HEK293 (cell line): ENCODE data around the gene CAPN12.

ENCODE experiments used
- CTCF ChIA-PET: fragments of 350-600 bp; formaldehyde crosslinking; extraction: SDS; loops from one replicate; lab custom pipeline; 2021; ENCODE audit warnings: antibody characterized with exemption; lab: Yijun Ruan, JAX
- POLR2A ChIA-PET: fragments of 300-600 bp; formaldehyde crosslinking; extraction: SDS; loops from one replicate; lab custom pipeline; 2020; ENCODE audit warnings: antibody characterized with exemption, inconsistent platforms; lab: Yijun Ruan, JAX
- H3K27ac ChIP-seq: fragments of 200-500 bp; sonication (Bioruptor generic); 2 replicates; pipeline ENCODE4 v1.5.1; 2014; ENCODE audit warnings: low read depth, low read length, control low read depth, inconsistent platforms; ENCODE audit errors: extremely low read depth
- H3K36me3 ChIP-seq, 2 experiments: fragments of 200-500 bp in 1 of 2; sonication (Bioruptor generic) in 1 of 2; 1 replicate in 1 of 2; 2 replicates in 1 of 2; pipeline ENCODE4 v1.5.1; 2014 to 2017; ENCODE audit warnings: inconsistent platforms in 2 of 2, low read length in 2 of 2; ENCODE audit not compliant: control insufficient read depth in 2 of 2, insufficient read depth in 1 of 2
- H3K4me1 ChIP-seq: fragments of 200-500 bp; sonication (Bioruptor generic); 2 replicates; pipeline ENCODE4 v1.5.1; 2014; ENCODE audit warnings: mild to moderate bottlenecking, low read length, inconsistent platforms; ENCODE audit not compliant: control insufficient read depth, insufficient read depth
- H3K4me3 ChIP-seq: 2 replicates; pipeline ENCODE4 v1.5.1; 2011; ENCODE audit warnings: low read depth, mild to moderate bottlenecking, control low read depth, low read length, moderate library complexity
- H3K9me3 ChIP-seq: fragments of 200-500 bp; sonication (Bioruptor generic); 2 replicates; pipeline ENCODE4 v1.5.1; 2014; ENCODE audit warnings: low read depth, low read length, inconsistent platforms; ENCODE audit not compliant: control insufficient read depth, insufficient read depth
- ATF2 ChIP-seq: fragments of 450-650 bp; formaldehyde crosslinking; IDR thresholded peaks from 2 replicates; pipeline ENCODE4 v1.5.1; 2016; ENCODE audit warnings: missing biosample characterization, missing genetic modification characterization, low read depth
- BCL11A ChIP-seq: fragments of 450-650 bp; formaldehyde crosslinking; IDR thresholded peaks from 2 replicates; pipeline ENCODE4 v1.5.1; 2016; ENCODE audit warnings: low read depth, missing biosample characterization, missing genetic modification characterization
- CTCF ChIP-seq: fragments of 450-650 bp; formaldehyde crosslinking; IDR thresholded peaks from 2 replicates; pipeline ENCODE4 v1.5.1; 2016; ENCODE audit warnings: missing biosample characterization, missing genetic modification characterization
- EGR2 ChIP-seq: fragments of 450-650 bp; formaldehyde crosslinking; IDR thresholded peaks from 2 replicates; pipeline ENCODE4 v1.5.1; 2016; ENCODE audit warnings: low read depth, missing biosample characterization, missing genetic modification characterization
- GFI1B ChIP-seq: fragments of 450-650 bp; formaldehyde crosslinking; IDR thresholded peaks from 2 replicates; pipeline ENCODE4 v1.5.1; 2016; ENCODE audit warnings: missing biosample characterization, missing genetic modification characterization
- GLIS2 ChIP-seq: fragments of 450-650 bp; formaldehyde crosslinking; IDR thresholded peaks from 2 replicates; pipeline ENCODE4 v1.5.1; 2016; ENCODE audit warnings: missing biosample characterization, missing genetic modification characterization
- HOXA7 ChIP-seq: sonication (generic); formaldehyde crosslinking; IDR thresholded peaks from 2 replicates; pipeline ENCODE4 v1.8.1; 2022; ENCODE audit warnings: missing genetic modification reagents, borderline replicate concordance
- KLF7 ChIP-seq: fragments of 450-650 bp; formaldehyde crosslinking; IDR thresholded peaks from 2 replicates; pipeline ENCODE4 v1.5.1; 2016; ENCODE audit warnings: missing biosample characterization, missing genetic modification characterization, borderline replicate concordance
- KLF8 ChIP-seq: fragments of 450-650 bp; formaldehyde crosslinking; IDR thresholded peaks from 2 replicates; pipeline ENCODE4 v1.5.1; 2016; ENCODE audit warnings: missing biosample characterization, missing genetic modification characterization
- TCF7L2 ChIP-seq: IDR thresholded peaks from 2 replicates; pipeline ENCODE4 v1.6.1; 2011; ENCODE audit warnings: low read depth, mild to moderate bottlenecking, inconsistent platforms, low read length, moderate library complexity, borderline replicate concordance
- YY1 ChIP-seq: fragments of 450-650 bp; formaldehyde crosslinking; IDR thresholded peaks from 2 replicates; pipeline ENCODE4 v1.5.1; 2018; ENCODE audit warnings: missing biosample characterization, missing genetic modification characterization
- ZBTB17 ChIP-seq: fragments of 450-650 bp; formaldehyde crosslinking; IDR thresholded peaks from 2 replicates; pipeline ENCODE4 v1.5.1; 2016; ENCODE audit warnings: missing biosample characterization, missing genetic modification characterization
- ZBTB48 ChIP-seq: fragments of 450-650 bp; formaldehyde crosslinking; IDR thresholded peaks from 2 replicates; pipeline ENCODE4 v1.5.1; 2016; ENCODE audit warnings: missing biosample characterization, missing genetic modification characterization
- ZEB2 ChIP-seq: fragments of 450-650 bp; formaldehyde crosslinking; IDR thresholded peaks from 2 replicates; pipeline ENCODE4 v1.5.1; 2016; ENCODE audit warnings: missing biosample characterization, missing genetic modification characterization
- ZFHX2 ChIP-seq: fragments of 450-650 bp; formaldehyde crosslinking; conservative IDR thresholded peaks from 2 replicates; pipeline ENCODE4 v1.5.1; 2016; ENCODE audit warnings: missing biosample characterization, missing genetic modification characterization
- ZNF140 ChIP-seq: fragments of 450-650 bp; formaldehyde crosslinking; IDR thresholded peaks from 2 replicates; pipeline ENCODE4 v1.5.1; 2016; ENCODE audit warnings: missing biosample characterization, missing genetic modification characterization
- ZNF274 ChIP-seq, 2 experiments: fragments of 200-500 bp in 1 of 2; fragments of 450-650 bp in 1 of 2; sonication (Bioruptor generic) in 1 of 2; formaldehyde crosslinking in 1 of 2; IDR thresholded peaks; 2 replicates each; pipeline versions ENCODE4 v1.5.1 to v1.6.1; 2014 to 2016; ENCODE audit warnings: borderline replicate concordance in 1 of 2, inconsistent platforms in 1 of 2, low read length in 1 of 2, missing biosample characterization in 1 of 2, missing genetic modification characterization in 1 of 2
- ZNF311 ChIP-seq: fragments of 450-650 bp; formaldehyde crosslinking; IDR thresholded peaks from 2 replicates; pipeline ENCODE4 v1.5.1; 2017; ENCODE audit warnings: missing biosample characterization, missing genetic modification characterization, borderline replicate concordance
- ZNF362 ChIP-seq: fragments of 450-650 bp; formaldehyde crosslinking; IDR thresholded peaks from 2 replicates; pipeline ENCODE4 v1.5.1; 2016; ENCODE audit warnings: missing biosample characterization, missing genetic modification characterization
- ZNF501 ChIP-seq: fragments of 450-650 bp; formaldehyde crosslinking; IDR thresholded peaks from 2 replicates; pipeline ENCODE4 v1.5.1; 2016; ENCODE audit warnings: missing biosample characterization, missing genetic modification characterization
- ZNF555 ChIP-seq: fragments of 450-650 bp; formaldehyde crosslinking; conservative IDR thresholded peaks from 2 replicates; pipeline ENCODE4 v1.5.1; 2017; ENCODE audit warnings: missing biosample characterization, mild to moderate bottlenecking, missing genetic modification characterization, inconsistent platforms
- ZNF596 ChIP-seq: fragments of 450-650 bp; IDR thresholded peaks from 2 replicates; pipeline ENCODE4 v1.5.0; 2018; ENCODE audit warnings: missing biosample characterization, mild to moderate bottlenecking, missing genetic modification characterization, moderate library complexity
- ZNF623 ChIP-seq: fragments of 450-650 bp; formaldehyde crosslinking; IDR thresholded peaks from 2 replicates; pipeline ENCODE4 v1.5.1; 2016; ENCODE audit warnings: missing biosample characterization, missing genetic modification characterization
- ZNF677 ChIP-seq: fragments of 450-650 bp; IDR thresholded peaks from 2 replicates; pipeline ENCODE4 v1.5.0; 2018; ENCODE audit warnings: missing biosample characterization, mild to moderate bottlenecking, missing genetic modification characterization, moderate library complexity
- ZNF76 ChIP-seq: fragments of 450-650 bp; formaldehyde crosslinking; IDR thresholded peaks from 2 replicates; pipeline ENCODE4; 2016; ENCODE audit warnings: low read depth, missing biosample characterization, missing genetic modification characterization, borderline replicate concordance
- ZSCAN16 ChIP-seq: fragments of 450-650 bp; formaldehyde crosslinking; IDR thresholded peaks from 2 replicates; pipeline ENCODE4 v1.5.1; 2016; ENCODE audit warnings: missing biosample characterization, missing genetic modification characterization
- ZSCAN30 ChIP-seq: fragments of 450-650 bp; IDR thresholded peaks from 2 replicates; pipeline ENCODE4 v1.5.1; 2018; ENCODE audit warnings: missing biosample characterization, mild to moderate bottlenecking, missing genetic modification characterization, moderate library complexity
- ZSCAN5A ChIP-seq: fragments of 450-650 bp; formaldehyde crosslinking; IDR thresholded peaks from 2 replicates; pipeline ENCODE4 v1.5.1; 2016; ENCODE audit warnings: missing biosample characterization, missing genetic modification characterization
- ZXDB ChIP-seq: fragments of 450-650 bp; formaldehyde crosslinking; IDR thresholded peaks from 2 replicates; pipeline ENCODE4 v1.5.1; 2016; ENCODE audit warnings: missing biosample characterization, missing genetic modification characterization

CAPN12 gene

GRCh38 chr19:38729653-38730469 is 14.4 kb downstream of the CAPN12 start (continued):
- TF ChIP-seq ZNF362 (tag by site-specific recombination): peak; percentile 99
- no peak for TF ChIP-seq ZSCAN5A
- 0 out of 2 replicates have a peak, but pooled peaks have one; percentile 23 for TF ChIP-seq ZXDB
- no peak for TF ChIP-seq ZNF274 (IDR thresholded peaks at IDR 0.05; ENCODE audit: low read length)
- TF ChIP-seq ZNF274 (tag by site-specific recombination; IDR thresholded peaks at IDR 0.05; ENCODE audit: borderline replicate concordance): no peak
- TF ChIP-seq KLF7 (tag by site-specific recombination): no peak
- no peak for TF ChIP-seq GFI1B (tag by site-specific recombination)
- TF ChIP-seq ZNF623: 0 out of 2 replicates have a peak, but pooled peaks have one; percentile 6
- TF ChIP-seq ZNF311: no peak
- peak; percentile 53 for TF ChIP-seq ZBTB17 (tag by site-specific recombination)
- TF ChIP-seq ZNF677 (tag by site-specific recombination): no peak
- TF ChIP-seq KLF8 (tag by site-specific recombination): peak; percentile 79
- no peak for TF ChIP-seq ZSCAN16 (tag by site-specific recombination)
- TF ChIP-seq ZEB2 (tag by site-specific recombination): peak; percentile 21; the same call in 1 of the 2 replicates
- TF ChIP-seq CTCF (tag by site-specific recombination): peak; percentile 95

- CTCF ChIA-PET: interaction anchor here (0.6 to 2.2 kb wide), 9 partner anchors 10 to 440 kb away, joined by 3 to 9 read pairs (median 4); partner anchors contain the start of genes MRPS12 and SARS2
- no peak overlapping the region for H3K4me3 ChIP-seq
- no peaks in the 10 kb centered on the region for H3K4me1 ChIP-seq
- H3K9me3 ChIP-seq: no peaks in the 10 kb centered on the region
- H3K27ac ChIP-seq: peak overlapping the region; percentile 37; the same call in 1 of the 2 replicates
- peaks cover 69% of the 10 kb centered on the region in 2 experiments for H3K36me3 ChIP-seq
- POLR2A ChIA-PET: interaction anchor here (0.6 to 1.4 kb wide), 2 partner anchors 45 to 81 kb away, joined by 4 to 6 read pairs; partner anchors contain the start of gene ACTN4
- TF ChIP-seq ZNF76 (no peak), YY1 (tag by site-specific recombination) (no peak), HOXA7 (no peak), ZNF555 (no peak), ZNF140 (tag by site-specific recombination) (no peak), ZNF501 (tag by site-specific recombination) (0 out of 2 replicates have a peak, but pooled peaks have one; percentile 18), ZFHX2 (tag by site-specific recombination) (peak; percentile 46; the same call in 1 of the 2 replicates), ZBTB48 (tag by site-specific recombination) (no peak), TCF7L2 (no peak), ZSCAN30 (tag by site-specific recombination) (no peak), ATF2 (tag by site-specific recombination) (no peak), ZNF596 (tag by site-specific recombination) (no peak), EGR2 (0 out of 2 replicates have a peak, but pooled peaks have one; percentile 19), GFI1B (tag by site-specific recombination) (no peak), BCL11A (tag by site-specific recombination) (peak; percentile 18; the same call in 1 of the 2 replicates), GLIS2 (peak; percentile 24; the same call in 1 of the 2 replicates)
These were observed 15.3 kb downstream of the CAPN12 start for GRCh38 chr19:38728752-38729541.
